Kidney epithelial cell (primary cell): ENCODE results near the gene MUC5B. TPM values are rescaled to one million over a fixed set of nuclear protein-coding genes. Genes with fewer than 3 reads are reported as not detected.

Experiments used
- DNase-seq: peaks from one replicate; pipeline ENCODE4 v3.0.0-alpha.2; 2010; ENCODE audit warnings: low read depth
- H3K27me3 ChIP-seq: 2 replicates; pipeline ENCODE4 v1.6.0; 2011; ENCODE audit warnings: low read length; ENCODE audit not compliant: control insufficient read depth, insufficient read depth
- H3K36me3 ChIP-seq: 2 replicates; pipeline ENCODE4 v1.5.1; 2011; ENCODE audit warnings: low read length; ENCODE audit not compliant: control insufficient read depth, insufficient read depth
- H3K4me3 ChIP-seq: 2 replicates; pipeline ENCODE4 v1.5.1; 2011; ENCODE audit warnings: low read depth, mild to moderate bottlenecking, control low read depth, low read length
- total RNA-seq: library from RNA; depleted of rRNA; stranded (reverse); fragments of >200 nt; gene quantifications from 2 replicates; pipeline ENCODE4 v1.2.3, GENCODE V29; 2015
- TF ChIP-seq, protein P1 (sequence below): IDR thresholded peaks from 2 replicates; pipeline ENCODE4 v1.5.1; 2011; ENCODE audit warnings: mild to moderate bottlenecking, moderate library complexity, low read length, control low read depth, inconsistent platforms; ENCODE audit not compliant: insufficient read depth, poor library complexity, severe bottlenecking

MUC5B gene
- total RNA-seq, 1 donor from 2014 or later, result not detected

- no peaks in the 10 kb centered on the region for H3K27me3 ChIP-seq
- DNase-seq, result no peak
- no peak overlapping the region for H3K4me3 ChIP-seq
- H3K36me3 ChIP-seq, result no peaks in the 10 kb centered on the region
- TF ChIP-seq, protein P1, sequence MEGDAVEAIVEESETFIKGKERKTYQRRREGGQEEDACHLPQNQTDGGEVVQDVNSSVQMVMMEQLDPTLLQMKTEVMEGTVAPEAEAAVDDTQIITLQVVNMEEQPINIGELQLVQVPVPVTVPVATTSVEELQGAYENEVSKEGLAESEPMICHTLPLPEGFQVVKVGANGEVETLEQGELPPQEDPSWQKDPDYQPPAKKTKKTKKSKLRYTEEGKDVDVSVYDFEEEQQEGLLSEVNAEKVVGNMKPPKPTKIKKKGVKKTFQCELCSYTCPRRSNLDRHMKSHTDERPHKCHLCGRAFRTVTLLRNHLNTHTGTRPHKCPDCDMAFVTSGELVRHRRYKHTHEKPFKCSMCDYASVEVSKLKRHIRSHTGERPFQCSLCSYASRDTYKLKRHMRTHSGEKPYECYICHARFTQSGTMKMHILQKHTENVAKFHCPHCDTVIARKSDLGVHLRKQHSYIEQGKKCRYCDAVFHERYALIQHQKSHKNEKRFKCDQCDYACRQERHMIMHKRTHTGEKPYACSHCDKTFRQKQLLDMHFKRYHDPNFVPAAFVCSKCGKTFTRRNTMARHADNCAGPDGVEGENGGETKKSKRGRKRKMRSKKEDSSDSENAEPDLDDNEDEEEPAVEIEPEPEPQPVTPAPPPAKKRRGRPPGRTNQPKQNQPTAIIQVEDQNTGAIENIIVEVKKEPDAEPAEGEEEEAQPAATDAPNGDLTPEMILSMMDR, result no peak
These were observed 84.5 kb downstream of the MUC5B start for GRCh38 chr11:1307163-1307870.

DNA sequence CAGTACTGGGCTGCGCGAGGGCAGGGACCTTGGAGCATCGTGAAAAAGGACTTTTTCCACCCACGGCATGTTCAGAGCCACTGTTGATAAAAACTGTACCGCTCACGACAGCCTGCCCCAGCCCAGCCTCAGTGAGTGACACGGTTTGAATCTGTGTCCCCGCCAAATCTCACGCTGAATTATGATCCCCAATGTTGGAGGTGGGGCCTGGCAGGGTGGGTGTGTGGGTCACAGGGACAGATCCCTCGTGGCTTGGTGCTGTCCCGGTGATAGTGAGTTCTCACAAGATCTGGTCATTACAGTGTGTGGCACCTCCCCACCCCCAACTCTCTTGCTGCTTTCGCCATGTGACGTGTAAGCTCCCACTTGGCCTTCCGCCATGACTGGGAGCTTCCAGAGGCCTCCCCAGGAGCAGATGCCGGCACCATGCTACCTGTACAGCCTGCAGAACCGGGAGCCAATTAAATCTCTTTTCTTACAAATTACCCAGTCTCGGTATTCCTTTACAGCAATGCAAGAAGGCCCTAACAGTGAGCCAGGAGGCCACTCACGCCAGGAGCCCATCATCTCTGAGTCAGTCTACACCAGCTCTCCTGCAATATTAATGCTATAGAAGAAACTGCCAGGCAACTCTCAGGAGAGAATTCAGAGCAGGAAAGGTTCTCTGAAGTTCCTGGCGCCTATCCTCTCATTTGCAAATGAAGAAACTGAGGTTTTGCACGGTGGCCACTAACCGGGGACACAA lies 85.3 kb downstream of the MUC5B start:
- Histone ChIP-seq H3K4me3 (peak overlapping the region; percentile 81), H3K36me3 (no peaks in the 10 kb centered on the region), H3K27me3 (no peaks in the 10 kb centered on the region)
- TF ChIP-seq, protein P1, result no peak
- no peak for DNase-seq

DNA sequence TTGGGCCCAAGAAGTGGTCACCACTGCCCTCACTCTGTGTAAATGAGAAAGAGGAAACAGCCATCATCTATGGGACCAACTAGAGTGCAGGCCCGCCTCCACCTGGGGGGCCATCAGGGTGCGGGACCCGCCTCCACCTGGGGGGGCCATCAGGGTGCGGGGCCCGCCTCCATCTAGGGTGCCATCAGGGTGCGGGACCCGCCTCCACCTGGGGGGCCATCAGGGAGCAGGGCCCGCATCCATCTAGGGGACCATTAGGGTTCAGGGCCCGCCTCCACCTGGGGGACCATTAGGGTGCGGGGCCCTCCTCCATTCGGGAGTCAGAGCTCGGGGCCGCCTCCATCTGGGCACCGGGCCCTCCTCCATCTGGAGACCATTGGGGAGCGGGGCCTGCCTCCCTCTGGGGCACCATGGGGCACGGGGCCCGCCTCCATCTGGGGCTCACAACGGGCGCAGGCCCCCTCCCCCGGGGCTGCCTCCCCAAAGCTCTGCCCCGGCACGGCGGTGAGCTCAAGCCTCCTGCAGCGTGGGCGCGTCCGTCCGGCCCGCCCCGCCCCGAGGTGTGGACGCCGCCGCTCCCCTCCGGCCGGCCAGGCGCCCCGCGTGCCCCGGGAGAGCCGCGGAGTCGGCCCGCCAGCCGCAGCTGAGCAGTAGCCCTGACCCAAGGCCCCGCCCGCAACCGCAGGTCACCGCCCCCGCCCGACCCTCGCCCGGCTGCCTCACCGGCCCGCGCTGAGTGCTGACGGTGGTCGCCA lies 86.1 kb downstream of the MUC5B start:
- TF ChIP-seq, protein P1, result no peak
- H3K36me3 ChIP-seq, result no peaks in the 10 kb centered on the region
- H3K27me3 ChIP-seq, result no peaks in the 10 kb centered on the region
- no peak for DNase-seq
- peak overlapping the region; percentile 81 for H3K4me3 ChIP-seq

- H3K36me3 ChIP-seq, result no peaks in the 10 kb centered on the region
- DNase-seq, result peak; percentile 67
- no peaks in the 10 kb centered on the region for H3K27me3 ChIP-seq
- TF ChIP-seq, protein P1, result peak; percentile 17
- peak within 1 kb of the TSS; percentile 81 for H3K4me3 ChIP-seq
These were observed 86.8 kb downstream of the MUC5B start, which contains the start of gene TOLLIP for GRCh38 chr11:1309498-1310317. TOLLIP (minus strand) TSS chr11:1309632; CDS start chr11:1309498, 134 bp downstream.

DNA sequence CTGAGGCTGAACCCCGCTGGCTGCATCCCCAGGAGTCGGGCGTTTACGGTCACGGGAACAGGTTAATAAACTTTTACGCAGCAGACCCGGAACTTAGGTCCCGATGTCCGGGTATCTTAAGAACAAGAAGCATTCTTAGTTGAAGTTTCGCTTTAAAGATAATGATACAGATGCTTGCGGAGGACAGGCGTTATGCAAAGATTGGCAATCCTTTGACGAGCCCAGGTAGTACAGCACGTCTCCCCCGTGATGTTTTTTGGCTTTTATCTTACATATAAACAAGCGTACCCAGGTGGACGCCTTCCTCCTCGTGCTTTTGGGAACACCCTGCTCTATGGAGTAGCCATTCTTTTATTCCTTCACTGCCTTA lies 87.4 kb downstream of the MUC5B start:
- TF ChIP-seq, protein P1, result no peak
- no peaks in the 10 kb centered on the region for H3K27me3 ChIP-seq

More for the DNA sequence above, 87.4 kb downstream of the MUC5B start:
- no peak for DNase-seq
- Histone ChIP-seq H3K4me3 (peak overlapping the region; percentile 72), H3K36me3 (no peaks in the 10 kb centered on the region)
